Activated T-cell treated with anti-CD3 and anti-CD28 coated beads, Interleukin-2, amount 50 U/mL, for 4 hours (primary cell): Measurements from ENCODE around the gene CMIP. TPM values are rescaled to one million over a fixed set of nuclear protein-coding genes. Genes with fewer than 3 reads are reported as not detected.
"Not testable (repeated sequence)": the region's sequence is repeated elsewhere in the genome, so short reads cannot be mapped to it uniquely, and the experiment has no call there.

ENCODE experiments used
- ATAC-seq, 2 donors: fragments of 200-7000 bp; cut with Tn5 transposase; one replicate each; pipeline ENCODE4 v1.10.0; 2021
- DNase-seq: peaks from one replicate; pipeline ENCODE4 v3.0.0-alpha.2; 2020
- H3K27me3 Mint-ChIP-seq: one replicate; pipeline ENCODE4 v1.8.0; 2021; ENCODE audit warnings: low read depth, mixed read lengths
- H3K36me3 Mint-ChIP-seq: one replicate; pipeline ENCODE4 v1.8.0; 2022; ENCODE audit warnings: mixed read lengths; ENCODE audit not compliant: insufficient read depth
- H3K4me1 Mint-ChIP-seq: one replicate; pipeline ENCODE4 v1.8.0; 2021; ENCODE audit warnings: low read depth, mixed read lengths
- H3K4me3 Mint-ChIP-seq: one replicate; pipeline ENCODE4 v1.8.0; 2021; ENCODE audit warnings: mild to moderate bottlenecking, moderate library complexity, mixed read lengths
- H3K9me3 Mint-ChIP-seq: one replicate; pipeline ENCODE4 v1.8.0; 2021; ENCODE audit warnings: mixed read lengths
- total RNA-seq, 3 donors: library from RNA; stranded (reverse); gene quantifications; one replicate each; pipeline ENCODE4 v1.2.1, GENCODE V29; 2021

CMIP gene
- total RNA-seq, 3 donors from 2014 or later: 20.8 to 23.5 (median 21.9) TPM

GRCh38 chr16:81577272-81577671 lies 132.7 kb downstream of the CMIP start:
- ATAC-seq, H3K9me3 Mint-ChIP-seq, H3K4me3 Mint-ChIP-seq, DNase-seq, H3K36me3 Mint-ChIP-seq, H3K27me3 Mint-ChIP-seq, H3K4me1 Mint-ChIP-seq: not testable (repeated sequence)

- ATAC-seq: no peak
These were observed 133.5 kb downstream of the CMIP start for GRCh38 chr16:81578076-81578475.

GRCh38 chr16:81578636-81579413 lies 134.2 kb downstream of the CMIP start:
- no peak for ATAC-seq
- Mint-ChIP-seq H3K27me3 (no peaks in the 10 kb centered on the region), H3K4me3 (no peak overlapping the region), H3K36me3 (peaks cover 4% of the 10 kb centered on the region), H3K4me1 (peaks cover 2% of the 10 kb centered on the region), H3K9me3 (no peaks in the 10 kb centered on the region)
- DNase-seq: no peak

More at GRCh38 chr16:81578076-81578475, 133.5 kb downstream of the CMIP start:
- Mint-ChIP-seq H3K4me3 (no peak overlapping the region), H3K36me3 (peaks cover 2% of the 10 kb centered on the region), H3K4me1 (no peaks in the 10 kb centered on the region), H3K9me3 (no peaks in the 10 kb centered on the region), H3K27me3 (no peaks in the 10 kb centered on the region)
- no peak for DNase-seq

- H3K27me3 Mint-ChIP-seq: no peaks in the 10 kb centered on the region
- H3K4me3 Mint-ChIP-seq: no peak overlapping the region
- no peaks in the 10 kb centered on the region for H3K9me3 Mint-ChIP-seq
- ATAC-seq (no peak), DNase-seq (no peak)
- peaks cover 5% of the 10 kb centered on the region for H3K4me1 Mint-ChIP-seq
- H3K36me3 Mint-ChIP-seq: peaks cover 10% of the 10 kb centered on the region
These were observed 136.5 kb downstream of the CMIP start for GRCh38 chr16:81581107-81581506.

GRCh38 chr16:81582655-81583441 lies 138.2 kb downstream of the CMIP start:
- Mint-ChIP-seq H3K4me3 (no peak overlapping the region), H3K9me3 (no peaks in the 10 kb centered on the region), H3K27me3 (no peaks in the 10 kb centered on the region), H3K36me3 (peaks cover 10% of the 10 kb centered on the region), H3K4me1 (peaks cover 5% of the 10 kb centered on the region)
- DNase-seq (no peak), ATAC-seq (no peak)

GRCh38 chr16:81583893-81584631 lies 139.5 kb downstream of the CMIP start:
- H3K4me1 Mint-ChIP-seq: peaks cover 5% of the 10 kb centered on the region
- ATAC-seq: no peak

GRCh38 chr16:81585785-81586184 lies 141.2 kb downstream of the CMIP start:
- Mint-ChIP-seq H3K9me3 (no peaks in the 10 kb centered on the region), H3K4me1 (peaks cover 5% of the 10 kb centered on the region), H3K4me3 (no peak overlapping the region), H3K36me3 (peaks cover 10% of the 10 kb centered on the region), H3K27me3 (no peaks in the 10 kb centered on the region)
- ATAC-seq (no peak), DNase-seq (no peak)

More at GRCh38 chr16:81583893-81584631, 139.5 kb downstream of the CMIP start:
- peaks cover 10% of the 10 kb centered on the region for H3K36me3 Mint-ChIP-seq
- DNase-seq: no peak
- H3K27me3 Mint-ChIP-seq: no peaks in the 10 kb centered on the region
- no peak overlapping the region for H3K4me3 Mint-ChIP-seq
- H3K9me3 Mint-ChIP-seq: no peaks in the 10 kb centered on the region

- ATAC-seq (no peak), DNase-seq (no peak)
- no peak overlapping the region for H3K4me3 Mint-ChIP-seq
- no peaks in the 10 kb centered on the region for H3K9me3 Mint-ChIP-seq
- no peaks in the 10 kb centered on the region for H3K27me3 Mint-ChIP-seq
- H3K36me3 Mint-ChIP-seq: peaks cover 10% of the 10 kb centered on the region
- H3K4me1 Mint-ChIP-seq: peaks cover 5% of the 10 kb centered on the region
These were observed 141.8 kb downstream of the CMIP start for GRCh38 chr16:81586417-81586816.

GRCh38 chr16:81586977-81587625 lies 142.5 kb downstream of the CMIP start:
- Mint-ChIP-seq H3K4me1 (peaks cover 5% of the 10 kb centered on the region), H3K4me3 (no peak overlapping the region), H3K9me3 (no peaks in the 10 kb centered on the region), H3K36me3 (peaks cover 10% of the 10 kb centered on the region), H3K27me3 (no peaks in the 10 kb centered on the region)
- no peak for DNase-seq
- no peak for ATAC-seq

GRCh38 chr16:81587626-81588160 lies 143.1 kb downstream of the CMIP start:
- ATAC-seq (no peak), DNase-seq (no peak)
- H3K4me3 Mint-ChIP-seq: no peak overlapping the region
- H3K9me3 Mint-ChIP-seq: no peaks in the 10 kb centered on the region
- H3K4me1 Mint-ChIP-seq: peaks cover 5% of the 10 kb centered on the region
- peaks cover 8% of the 10 kb centered on the region for H3K36me3 Mint-ChIP-seq
- H3K27me3 Mint-ChIP-seq: no peaks in the 10 kb centered on the region

GRCh38 chr16:81588326-81589081 lies 143.9 kb downstream of the CMIP start:
- DNase-seq (no peak), ATAC-seq (no peak)
- H3K9me3 Mint-ChIP-seq: no peaks in the 10 kb centered on the region
- peaks cover 5% of the 10 kb centered on the region for H3K4me1 Mint-ChIP-seq
- H3K4me3 Mint-ChIP-seq: no peak overlapping the region
- peaks cover 8% of the 10 kb centered on the region for H3K36me3 Mint-ChIP-seq
- no peaks in the 10 kb centered on the region for H3K27me3 Mint-ChIP-seq

- H3K4me1 Mint-ChIP-seq: peaks cover 5% of the 10 kb centered on the region
- H3K27me3 Mint-ChIP-seq: no peaks in the 10 kb centered on the region
- peaks cover 2% of the 10 kb centered on the region for H3K36me3 Mint-ChIP-seq
These were observed 145.5 kb downstream of the CMIP start for GRCh38 chr16:81589975-81590650.

More at GRCh38 chr16:81589975-81590650, 145.5 kb downstream of the CMIP start:
- DNase-seq (no peak), ATAC-seq (no peak)
- Mint-ChIP-seq H3K9me3 (no peaks in the 10 kb centered on the region), H3K4me3 (no peak overlapping the region)
